GM12878 (cell line): Measurements from ENCODE around the gene DISC1.

Experiments used
- ATF7 ChIP-seq: fragments of 450-650 bp; IDR thresholded peaks from 2 replicates; pipeline ENCODE4 v1.6.1; 2016; ENCODE audit warnings: low read depth, mild to moderate bottlenecking
- BRCA1 ChIP-seq: IDR thresholded peaks from 2 replicates; pipeline ENCODE4 v1.6.1; 2011; ENCODE audit warnings: low read depth, low read length, improper control_type of control experiment
- EGR1 ChIP-seq, 2 experiments: IDR thresholded peaks; 1 replicate in 1 of 2; 2 replicates in 1 of 2; pipeline ENCODE4 v1.6.1; 2011 to 2012; ENCODE audit warnings: low read depth in 2 of 2, low read length in 2 of 2, borderline replicate concordance in 1 of 2, mild to moderate bottlenecking in 1 of 2, moderate library complexity in 1 of 2
- ELK1 ChIP-seq: IDR thresholded peaks from 2 replicates; pipeline ENCODE4 v1.6.1; 2012; ENCODE audit warnings: low read depth, low read length, improper control_type of control experiment
- ESRRA ChIP-seq: IDR thresholded peaks from 2 replicates; pipeline ENCODE4 v1.6.1; 2012; ENCODE audit warnings: mild to moderate bottlenecking, low read length, improper control_type of control experiment
- HDAC6 ChIP-seq: fragments of 200-600 bp; sonication (generic); IDR thresholded peaks from one replicate; pipeline ENCODE4 v1.8.0; 2017; ENCODE audit warnings: antibody characterized with exemption; ENCODE audit not compliant: unreplicated experiment
- JUND ChIP-seq: IDR thresholded peaks from 2 replicates; pipeline ENCODE4 v1.6.1; 2012; ENCODE audit warnings: low read depth, mild to moderate bottlenecking, low read length, improper control_type of control experiment, moderate library complexity
- NFYA ChIP-seq: IDR thresholded peaks from 2 replicates; pipeline ENCODE4 v1.6.1; 2011; ENCODE audit warnings: low read depth, mild to moderate bottlenecking, low read length, improper control_type of control experiment, borderline replicate concordance
- USF2 ChIP-seq: IDR thresholded peaks from 2 replicates; pipeline ENCODE4 v1.6.1; 2011; ENCODE audit warnings: low read depth, low read length, improper control_type of control experiment, borderline replicate concordance
- TF ChIP-seq, protein P1 (sequence below), 3 experiments: IDR thresholded peaks in 2 of 3; conservative IDR thresholded peaks in 1 of 3; 2 replicates each; pipeline ENCODE4 v1.5.1; 2011; ENCODE audit warnings: low read depth in 3 of 3, low read length in 3 of 3, mild to moderate bottlenecking in 3 of 3, control low read depth in 2 of 3, moderate library complexity in 2 of 3, inconsistent platforms in 1 of 3, mixed read lengths in 1 of 3; ENCODE audit not compliant: control insufficient read depth in 2 of 3, insufficient read depth in 1 of 3; ENCODE audit errors: extremely low read depth in 1 of 3
- TF ChIP-seq, protein P2 (sequence below): IDR thresholded peaks from 2 replicates; pipeline ENCODE4 v1.6.1; 2011; ENCODE audit warnings: mild to moderate bottlenecking, low read depth, low read length, moderate library complexity; ENCODE audit not compliant: insufficient replicate concordance

- TF ChIP-seq ELK1 (no peak), EGR1 (IDR thresholded peaks at IDR 0.05; ENCODE audit: borderline replicate concordance in 1 of 2, low read depth in 2 of 2, low read length in 2 of 2) (no peak), JUND (no peak), NFYA (no peak), HDAC6 (no peak), ATF7 (no peak), ESRRA (no peak), USF2 (no peak), BRCA1 (no peak)
- TF ChIP-seq, protein P1, sequence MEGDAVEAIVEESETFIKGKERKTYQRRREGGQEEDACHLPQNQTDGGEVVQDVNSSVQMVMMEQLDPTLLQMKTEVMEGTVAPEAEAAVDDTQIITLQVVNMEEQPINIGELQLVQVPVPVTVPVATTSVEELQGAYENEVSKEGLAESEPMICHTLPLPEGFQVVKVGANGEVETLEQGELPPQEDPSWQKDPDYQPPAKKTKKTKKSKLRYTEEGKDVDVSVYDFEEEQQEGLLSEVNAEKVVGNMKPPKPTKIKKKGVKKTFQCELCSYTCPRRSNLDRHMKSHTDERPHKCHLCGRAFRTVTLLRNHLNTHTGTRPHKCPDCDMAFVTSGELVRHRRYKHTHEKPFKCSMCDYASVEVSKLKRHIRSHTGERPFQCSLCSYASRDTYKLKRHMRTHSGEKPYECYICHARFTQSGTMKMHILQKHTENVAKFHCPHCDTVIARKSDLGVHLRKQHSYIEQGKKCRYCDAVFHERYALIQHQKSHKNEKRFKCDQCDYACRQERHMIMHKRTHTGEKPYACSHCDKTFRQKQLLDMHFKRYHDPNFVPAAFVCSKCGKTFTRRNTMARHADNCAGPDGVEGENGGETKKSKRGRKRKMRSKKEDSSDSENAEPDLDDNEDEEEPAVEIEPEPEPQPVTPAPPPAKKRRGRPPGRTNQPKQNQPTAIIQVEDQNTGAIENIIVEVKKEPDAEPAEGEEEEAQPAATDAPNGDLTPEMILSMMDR (IDR thresholded peaks at IDR 0.05 in 2 of 3, conservative IDR thresholded peaks at IDR 0.05 in 1 of 3; ENCODE audit: control insufficient read depth in 2 of 3, extremely low read depth in 1 of 3, insufficient read depth in 1 of 3, low read depth in 3 of 3, low read length in 3 of 3): no peak
- TF ChIP-seq, protein P2, sequence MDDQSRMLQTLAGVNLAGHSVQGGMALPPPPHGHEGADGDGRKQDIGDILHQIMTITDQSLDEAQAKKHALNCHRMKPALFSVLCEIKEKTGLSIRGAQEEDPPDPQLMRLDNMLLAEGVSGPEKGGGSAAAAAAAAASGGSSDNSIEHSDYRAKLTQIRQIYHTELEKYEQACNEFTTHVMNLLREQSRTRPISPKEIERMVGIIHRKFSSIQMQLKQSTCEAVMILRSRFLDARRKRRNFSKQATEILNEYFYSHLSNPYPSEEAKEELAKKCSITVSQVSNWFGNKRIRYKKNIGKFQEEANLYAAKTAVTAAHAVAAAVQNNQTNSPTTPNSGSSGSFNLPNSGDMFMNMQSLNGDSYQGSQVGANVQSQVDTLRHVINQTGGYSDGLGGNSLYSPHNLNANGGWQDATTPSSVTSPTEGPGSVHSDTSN: no peak
Observed at GRCh38 chr1:232009741-232010140, 383.2 kb downstream of the DISC1 start.
